HG03060 (cell line): ENCODE measurements around the gene PYGB.

Experiments
- ATAC-seq: cut with Tn5 transposase; IDR thresholded peaks from one replicate; pipeline ENCODE4 v1.9.1; 2021; ENCODE audit warnings: low read depth, moderate number of reproducible peaks; ENCODE audit not compliant: unreplicated experiment

PYGB gene

DNA sequence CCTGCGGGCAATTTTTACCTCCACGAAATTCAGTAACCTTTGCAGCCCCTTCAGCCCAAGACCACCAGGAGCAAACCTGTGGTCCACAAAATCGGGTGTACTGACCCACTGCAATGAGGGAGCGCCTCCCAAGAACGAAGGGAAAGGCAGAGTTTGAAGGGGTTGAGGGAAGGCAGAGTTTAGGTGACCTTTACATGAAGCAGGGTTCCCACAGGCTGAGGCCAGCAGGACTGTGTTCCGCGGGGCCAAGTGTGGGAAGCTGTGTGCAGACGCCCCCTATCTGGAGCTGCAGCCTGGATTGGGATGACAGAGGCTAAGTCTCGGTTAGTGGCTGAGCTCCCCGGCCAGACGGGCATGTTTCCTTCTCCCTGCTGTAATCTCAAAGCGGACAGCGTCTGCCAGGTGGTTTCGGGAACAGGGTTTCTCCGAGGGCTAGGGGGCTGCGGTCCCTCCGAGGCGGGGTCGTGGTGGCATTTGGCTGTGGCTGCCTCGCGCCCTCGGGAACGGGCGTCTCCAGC is 826 bp upstream of the PYGB start:
- no peak for ATAC-seq

DNA sequence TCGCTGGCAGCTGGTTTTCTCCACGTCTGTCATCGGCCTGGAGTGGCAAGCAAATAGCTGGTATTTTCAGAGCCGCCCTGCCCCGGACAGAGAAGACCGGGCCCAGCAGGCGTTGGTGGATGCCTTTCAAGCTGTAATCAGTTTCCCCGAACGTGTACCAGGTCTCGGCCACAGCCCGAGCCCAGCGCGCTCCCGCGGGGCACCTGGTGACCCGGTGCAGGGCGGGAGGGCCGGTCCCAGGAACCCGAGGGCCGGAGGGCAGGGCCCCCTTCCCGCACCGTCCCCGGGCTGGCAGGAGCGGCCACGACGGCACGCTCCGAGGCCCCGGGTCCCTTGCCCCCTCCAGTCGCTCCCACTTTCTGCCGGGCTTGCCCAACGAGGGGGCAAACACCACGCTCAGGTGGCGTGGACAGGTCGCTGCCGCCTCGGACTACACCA is 348 bp upstream of the PYGB start:
- ATAC-seq, result peak; percentile 10

DNA sequence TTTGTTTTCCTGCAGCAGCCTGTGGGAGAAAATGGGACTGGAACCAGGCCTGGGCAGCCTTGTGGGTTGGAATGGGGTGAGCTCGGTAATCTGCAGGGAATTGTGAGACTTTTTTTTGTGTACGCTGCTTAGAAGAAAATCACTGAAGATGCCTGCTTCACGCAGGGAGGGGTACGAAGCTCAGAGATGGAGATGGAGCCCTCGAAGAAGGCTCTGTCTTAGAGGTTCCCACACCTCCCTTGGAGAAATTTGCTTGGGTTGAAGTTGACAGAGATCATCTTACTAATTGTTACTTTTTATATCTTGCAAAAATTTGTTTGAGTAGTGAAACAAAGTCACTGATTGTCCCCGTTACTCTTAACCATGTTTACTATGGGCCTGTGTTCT is 894 bp downstream of the PYGB start:
- ATAC-seq, result no peak

GRCh38 chr20:25249198-25249931 is 1.5 kb downstream of the PYGB start:
- no peak for ATAC-seq

DNA sequence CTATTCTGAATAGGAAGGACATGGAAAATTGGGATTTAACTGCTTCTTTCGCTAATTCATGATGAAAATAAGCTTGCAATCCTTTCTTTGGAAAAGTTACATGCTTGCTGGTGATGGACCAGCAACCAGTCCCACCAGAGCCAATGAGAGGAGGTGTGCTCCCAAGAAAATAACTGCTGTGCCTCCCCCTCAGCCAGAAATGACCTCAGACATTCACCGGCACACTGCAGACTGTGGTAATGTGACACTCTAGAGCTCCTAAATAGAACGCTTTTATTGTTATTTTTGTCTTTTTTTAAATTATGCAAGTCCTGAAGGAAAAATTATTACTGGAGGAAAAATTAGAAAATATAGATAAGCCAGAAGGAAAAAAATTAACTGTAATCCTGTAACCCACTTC is 2.6 kb downstream of the PYGB start:
- ATAC-seq, result no peak

- no peak for ATAC-seq
Observed at GRCh38 chr20:25251019-25251418, 3.1 kb downstream of the PYGB start.

- ATAC-seq, result no peak
Observed at GRCh38 chr20:25251558-25251957, 3.7 kb downstream of the PYGB start.

- ATAC-seq, result no peak
Observed at GRCh38 chr20:25252230-25252651, 4.4 kb downstream of the PYGB start.

DNA sequence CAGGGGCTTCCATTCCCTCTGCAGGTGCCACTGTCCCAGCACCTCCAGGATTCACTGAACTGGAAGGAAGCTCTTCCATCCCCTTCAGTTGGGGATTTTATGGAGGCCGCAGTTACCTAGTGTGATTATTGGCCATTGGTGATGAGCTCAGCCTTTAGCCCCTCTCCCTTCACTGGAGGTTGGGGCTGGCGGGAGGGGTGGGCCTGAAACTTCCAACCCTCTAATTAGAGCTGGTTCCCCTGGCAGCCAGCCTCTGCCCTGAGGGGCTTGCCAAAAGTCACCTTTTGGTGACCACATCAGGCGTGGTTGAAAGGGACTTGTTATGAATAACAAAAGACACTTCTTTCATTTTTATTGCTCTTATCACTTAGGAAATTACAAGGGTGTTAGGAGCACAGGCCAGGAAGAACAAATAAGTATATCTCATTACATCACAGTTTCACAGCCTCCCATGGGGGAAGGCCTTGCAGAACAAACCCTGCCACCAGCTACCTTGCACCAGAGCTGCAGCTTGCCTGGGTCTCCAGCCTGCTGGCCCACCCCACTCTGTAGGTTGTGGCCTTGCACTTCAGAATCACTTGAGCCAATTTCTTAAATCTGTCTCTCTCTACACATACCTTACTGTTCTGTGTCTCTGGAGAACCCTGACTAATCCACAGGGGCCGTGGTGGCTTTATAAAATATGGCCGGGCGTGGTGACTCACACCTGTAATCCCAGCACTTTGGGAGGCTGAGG is 5.0 kb downstream of the PYGB start:
- ATAC-seq, result no peak

GRCh38 chr20:25253606-25254275 is 5.9 kb downstream of the PYGB start:
- ATAC-seq, result no peak

DNA sequence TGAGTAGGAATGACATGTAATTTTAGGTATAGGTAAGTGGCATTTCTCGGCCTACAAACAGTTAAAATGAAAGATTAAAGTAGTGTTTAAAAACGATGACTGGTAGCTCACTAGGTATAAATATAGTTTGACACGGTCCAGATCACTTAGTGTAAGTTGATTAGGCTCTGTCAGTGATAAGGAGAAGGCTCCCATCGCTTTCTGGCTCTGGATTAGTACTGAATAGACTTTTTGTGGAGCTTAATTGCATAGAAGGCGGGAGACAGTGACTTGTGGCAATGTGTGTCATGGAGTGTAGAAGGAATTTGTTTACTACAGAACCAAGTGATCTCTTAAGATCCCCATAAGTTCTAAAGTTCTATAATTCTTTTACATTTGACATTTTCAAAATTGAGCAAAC is 6.7 kb downstream of the PYGB start:
- ATAC-seq, result no peak

- no peak for ATAC-seq
Observed at GRCh38 chr20:25254986-25255680, 7.2 kb downstream of the PYGB start.

DNA sequence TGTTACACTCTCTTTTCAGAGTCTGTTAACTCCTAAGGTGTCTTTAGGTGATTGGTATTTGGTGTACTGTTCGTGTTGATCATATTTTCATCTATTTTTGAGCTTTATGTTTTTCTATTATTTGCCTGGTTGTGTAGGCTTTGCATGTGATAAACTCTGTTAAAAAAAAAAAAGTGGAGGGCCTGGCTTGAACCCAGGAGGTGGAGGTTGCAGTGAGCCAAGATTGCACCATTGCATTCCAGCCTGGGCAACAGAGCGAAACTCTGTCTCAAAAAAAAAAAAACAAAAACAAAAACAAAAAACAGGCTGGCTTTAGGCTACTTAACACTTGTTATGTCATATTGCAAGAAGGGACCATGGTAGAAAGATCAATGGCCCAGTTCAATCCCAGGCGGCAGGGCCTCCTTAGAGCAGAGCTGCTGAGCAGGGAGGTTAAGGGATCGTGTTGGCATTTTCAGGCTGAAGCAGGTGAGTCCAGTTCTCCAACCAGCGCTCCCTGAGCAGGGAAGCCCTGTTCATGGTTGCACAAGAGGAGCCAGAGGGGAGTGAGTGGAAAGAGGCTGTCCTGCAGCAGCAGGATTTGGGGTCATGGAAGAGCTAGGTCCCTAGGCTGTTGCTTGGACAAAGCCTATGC is 8.5 kb downstream of the PYGB start:
- ATAC-seq, result no peak

DNA sequence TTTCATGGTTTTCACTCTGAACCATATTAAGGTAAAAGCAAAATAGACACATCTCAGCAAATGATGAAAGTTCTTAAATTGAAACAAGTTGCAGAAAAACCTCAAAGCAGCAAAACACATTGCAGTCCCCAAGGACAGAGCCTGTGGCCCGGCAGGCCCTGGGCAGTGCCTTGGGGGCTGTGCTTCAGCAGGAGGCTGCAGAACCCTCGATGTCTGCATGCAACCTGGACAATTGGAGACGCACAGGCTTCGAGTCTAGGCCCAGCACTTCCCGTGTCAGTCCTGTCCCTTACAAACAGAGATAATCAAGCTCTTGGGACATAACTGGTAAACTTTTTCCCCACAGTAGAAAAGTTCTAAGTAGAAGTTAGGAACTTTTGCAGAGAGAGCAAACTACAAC is 9.2 kb downstream of the PYGB start:
- ATAC-seq, result no peak

- no peak for ATAC-seq
Observed at GRCh38 chr20:25257756-25258475, 10.0 kb downstream of the PYGB start.

DNA sequence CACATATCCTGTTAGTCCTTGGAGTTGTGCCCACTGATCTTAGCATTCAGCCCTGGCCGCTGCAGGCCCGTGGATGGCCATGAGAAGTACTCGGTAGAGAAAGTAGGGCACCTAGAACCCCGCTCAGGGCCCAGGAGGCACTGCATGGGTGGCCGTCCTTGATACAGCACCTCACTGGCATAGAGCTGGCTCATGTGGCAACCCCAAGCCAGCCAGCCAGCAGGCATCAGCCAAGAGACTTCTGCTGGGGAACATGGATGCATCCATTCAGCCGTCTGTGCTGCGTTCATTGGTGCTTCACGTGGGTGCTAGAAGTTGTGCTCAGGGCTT is 10.6 kb downstream of the PYGB start:
- no peak for ATAC-seq

- no peak for ATAC-seq
Observed at GRCh38 chr20:25258828-25259227, 10.9 kb downstream of the PYGB start.

DNA sequence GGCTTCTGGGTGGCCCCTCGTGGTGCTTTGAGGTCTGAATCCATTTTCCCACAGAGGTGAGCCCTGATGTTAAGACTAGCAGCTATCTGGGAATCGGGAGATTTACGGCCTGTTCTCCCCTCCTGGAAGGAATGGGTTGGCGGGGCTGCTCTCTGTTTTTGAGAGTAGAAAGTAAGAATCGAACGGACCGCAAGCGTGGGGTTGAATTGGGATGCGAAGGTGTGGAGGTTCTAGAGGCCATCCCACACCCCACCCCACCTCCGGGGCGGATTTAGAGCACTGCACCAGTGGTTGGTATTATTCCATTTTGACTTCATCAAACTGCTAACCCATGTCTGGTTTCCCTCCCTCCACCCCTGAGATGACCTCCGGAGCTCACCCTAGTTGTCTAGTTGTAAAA is 11.5 kb downstream of the PYGB start:
- ATAC-seq, result no peak

- ATAC-seq, result no peak
Observed at GRCh38 chr20:25259788-25260254, 11.9 kb downstream of the PYGB start.
